Calu3 (cell line): ENCODE measurements around the gene VPS8. TPM values are rescaled to one million over a fixed set of nuclear protein-coding genes. Genes with fewer than 3 reads are reported as not detected.

ENCODE experiments used
- BruUV-seq: library from RNA; stranded (reverse); fragments of 400-500 nt; replicated peaks from 2 replicates; lab custom pipeline; 2021; lab: Mats Ljungman, UMichigan
- CTCF ChIA-PET: fragments of 300-600 bp; sonication (Branson Sonifier 250); formaldehyde crosslinking; loops from one replicate; lab custom pipeline; 2022; ENCODE audit warnings: antibody characterized with exemption; lab: Charles Lee
- DNase-seq: peaks from one replicate; pipeline ENCODE4 v3.0.0; 2022
- H3K27ac Mint-ChIP-seq: one replicate; pipeline ENCODE4 v1.8.0; 2022; ENCODE audit warnings: mixed read lengths; ENCODE audit not compliant: unreplicated experiment
- H3K27me3 Mint-ChIP-seq: one replicate; pipeline ENCODE4 v1.8.0; 2022; ENCODE audit warnings: mixed read lengths; ENCODE audit not compliant: unreplicated experiment
- H3K36me3 Mint-ChIP-seq: one replicate; pipeline ENCODE4 v1.8.0; 2022; ENCODE audit warnings: mild to moderate bottlenecking, moderate library complexity, mixed read lengths; ENCODE audit not compliant: insufficient read depth, unreplicated experiment
- H3K4me1 Mint-ChIP-seq: one replicate; pipeline ENCODE4 v1.8.0; 2022; ENCODE audit warnings: mild to moderate bottlenecking, low read depth, mixed read lengths; ENCODE audit not compliant: unreplicated experiment
- H3K4me3 Mint-ChIP-seq: one replicate; pipeline ENCODE4 v1.8.0; 2022; ENCODE audit warnings: mild to moderate bottlenecking, low read depth, moderate library complexity, mixed read lengths; ENCODE audit not compliant: unreplicated experiment
- H3K9me3 Mint-ChIP-seq: one replicate; pipeline ENCODE4 v1.8.0; 2022; ENCODE audit warnings: low read depth, mixed read lengths; ENCODE audit not compliant: unreplicated experiment
- CTCF ChIP-seq: fragments of 200-600 bp; IDR thresholded peaks from one replicate; pipeline ENCODE4 v1.8.0; 2022; ENCODE audit warnings: antibody characterized with exemption; ENCODE audit not compliant: unreplicated experiment
- intact Hi-C: fragments of 100-400 bp; cut with micrococcal nuclease; formaldehyde crosslinking; loops from one replicate; pipeline ENCODE4 v1.10.0; 2022; ENCODE audit not compliant: unreplicated experiment
- total RNA-seq: library from RNA; stranded (reverse); gene quantifications from 2 replicates; pipeline ENCODE4 v1.2.3, GENCODE V29; 2022

Gene VPS8
- total RNA-seq, 1 experiment from 2014 or later: 62.5 TPM

GRCh38 chr3:184820525-184820924 lies 8.6 kb downstream of the VPS8 start:
- Mint-ChIP-seq H3K36me3 (peaks cover 6% of the 10 kb centered on the region), H3K4me3 (no peak overlapping the region), H3K4me1 (no peaks in the 10 kb centered on the region), H3K27ac (no peak overlapping the region), H3K9me3 (no peaks in the 10 kb centered on the region), H3K27me3 (no peaks in the 10 kb centered on the region)
- DNase-seq: no peak
- no TSS peak for BruUV-seq
- intact Hi-C loops: no loop called here
- CTCF ChIA-PET: no interaction called here
- no peak for TF ChIP-seq CTCF

- Mint-ChIP-seq H3K4me3 (no peak overlapping the region), H3K27ac (no peak overlapping the region), H3K9me3 (no peaks in the 10 kb centered on the region), H3K36me3 (peaks cover 6% of the 10 kb centered on the region), H3K4me1 (no peaks in the 10 kb centered on the region), H3K27me3 (no peaks in the 10 kb centered on the region)
- no peak for DNase-seq
- no TSS peak for BruUV-seq
- CTCF ChIA-PET: no interaction called here
- no peak for TF ChIP-seq CTCF
- intact Hi-C loops: no loop called here
Observed at GRCh38 chr3:184821034-184821433, 9.1 kb downstream of the VPS8 start.

GRCh38 chr3:184822081-184822480 lies 10.1 kb downstream of the VPS8 start:
- no peak overlapping the region for H3K4me3 Mint-ChIP-seq
- peaks cover 6% of the 10 kb centered on the region for H3K36me3 Mint-ChIP-seq
- H3K27ac Mint-ChIP-seq: no peak overlapping the region
- DNase-seq: no peak
- no peaks in the 10 kb centered on the region for H3K9me3 Mint-ChIP-seq
- H3K27me3 Mint-ChIP-seq: no peaks in the 10 kb centered on the region
- intact Hi-C loops: no loop called here
- no peak for TF ChIP-seq CTCF
- CTCF ChIA-PET: interaction anchor here (0.6 kb wide), 1 partner anchor 169 kb away, joined by 3 read pairs; no protein-coding TSS in a partner anchor
- H3K4me1 Mint-ChIP-seq: no peaks in the 10 kb centered on the region
- no TSS peak for BruUV-seq

GRCh38 chr3:184822654-184823053 lies 10.7 kb downstream of the VPS8 start:
- Mint-ChIP-seq H3K27me3 (no peaks in the 10 kb centered on the region), H3K4me3 (no peak overlapping the region), H3K9me3 (no peaks in the 10 kb centered on the region), H3K4me1 (no peaks in the 10 kb centered on the region), H3K36me3 (peaks cover 8% of the 10 kb centered on the region), H3K27ac (no peak overlapping the region)
- no peak for TF ChIP-seq CTCF
- no peak for DNase-seq
- intact Hi-C loops: no loop called here
- CTCF ChIA-PET: interaction anchor here (0.5 to 1.4 kb wide), 3 partner anchors 22 to 301 kb away, joined by 3 read pairs; no protein-coding TSS in a partner anchor
- no TSS peak for BruUV-seq
